Lower leg skin (tissue), 3 donors: ENCODE data around the gene DNASE1L3.

Experiments
- CTCF ChIP-seq, 3 donors: fragments of 450-650 bp; IDR thresholded peaks; one replicate each; pipeline ENCODE4 v1.5.1; 2016; ENCODE audit warnings: antibody characterized with exemption in 3 of 3, mild to moderate bottlenecking in 3 of 3, moderate library complexity in 2 of 3
- POLR2A ChIP-seq, 2 donors: fragments of 450-650 bp; IDR thresholded peaks; one replicate each; pipeline ENCODE4 v1.6.1; 2016 to 2017; ENCODE audit warnings: antibody characterized with exemption in 2 of 2, mild to moderate bottlenecking in 1 of 2, moderate library complexity in 1 of 2

- TF ChIP-seq CTCF (IDR thresholded peaks at IDR 0.05) (no peak), POLR2A (IDR thresholded peaks at IDR 0.05) (no peak)
Measured at GRCh38 chr3:58180940-58181587, 29.7 kb downstream of the DNASE1L3 start.
